SU-DHL-6 (cell line): ENCODE results near the gene CHD5.

Experiments
- EZH2phosphoT487 ChIP-seq: fragments of 200-600 bp; sonication (generic), shearing (Covaris generic); conservative IDR thresholded peaks from 2 replicates; pipeline ENCODE4 v1.6.1; 2018; ENCODE audit warnings: mild to moderate bottlenecking, antibody characterized with exemption, low read length, moderate library complexity, mixed read lengths
- TF ChIP-seq, protein P1 (sequence below): fragments of 200-600 bp; sonication (generic); IDR thresholded peaks from one replicate; pipeline ENCODE4 v1.5.1; 2017; ENCODE audit warnings: antibody characterized with exemption, mild to moderate bottlenecking, low read length, moderate library complexity; ENCODE audit not compliant: insufficient read depth, poor library complexity, severe bottlenecking

- TF ChIP-seq, protein P1, sequence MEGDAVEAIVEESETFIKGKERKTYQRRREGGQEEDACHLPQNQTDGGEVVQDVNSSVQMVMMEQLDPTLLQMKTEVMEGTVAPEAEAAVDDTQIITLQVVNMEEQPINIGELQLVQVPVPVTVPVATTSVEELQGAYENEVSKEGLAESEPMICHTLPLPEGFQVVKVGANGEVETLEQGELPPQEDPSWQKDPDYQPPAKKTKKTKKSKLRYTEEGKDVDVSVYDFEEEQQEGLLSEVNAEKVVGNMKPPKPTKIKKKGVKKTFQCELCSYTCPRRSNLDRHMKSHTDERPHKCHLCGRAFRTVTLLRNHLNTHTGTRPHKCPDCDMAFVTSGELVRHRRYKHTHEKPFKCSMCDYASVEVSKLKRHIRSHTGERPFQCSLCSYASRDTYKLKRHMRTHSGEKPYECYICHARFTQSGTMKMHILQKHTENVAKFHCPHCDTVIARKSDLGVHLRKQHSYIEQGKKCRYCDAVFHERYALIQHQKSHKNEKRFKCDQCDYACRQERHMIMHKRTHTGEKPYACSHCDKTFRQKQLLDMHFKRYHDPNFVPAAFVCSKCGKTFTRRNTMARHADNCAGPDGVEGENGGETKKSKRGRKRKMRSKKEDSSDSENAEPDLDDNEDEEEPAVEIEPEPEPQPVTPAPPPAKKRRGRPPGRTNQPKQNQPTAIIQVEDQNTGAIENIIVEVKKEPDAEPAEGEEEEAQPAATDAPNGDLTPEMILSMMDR: no peak
- no peak for TF ChIP-seq EZH2phosphoT487
These were observed 29.8 kb upstream of the CHD5 start for GRCh38 chr1:6209661-6210580.
